Cerebellar nuclear complex (tissue), 1 donor: ENCODE results near the gene AK9.

ENCODE experiments used
- DNase-seq, 2 experiments: peaks; one replicate each; lab custom pipeline; 2025; lab: John Stamatoyannopoulos, UW

The AK9 gene

GRCh38 chr6:109512271-109512817 is 178.7 kb downstream of the AK9 start:
- no peak for DNase-seq

GRCh38 chr6:109511832-109512231 is 179.2 kb downstream of the AK9 start:
- DNase-seq = no peak

GRCh38 chr6:109510358-109510757 is 180.6 kb downstream of the AK9 start:
- DNase-seq = no peak

- no peak for DNase-seq
Observed at GRCh38 chr6:109508166-109508860, 182.7 kb downstream of the AK9 start.

- no peak for DNase-seq
Observed at GRCh38 chr6:109507490-109508072, 183.4 kb downstream of the AK9 start.

GRCh38 chr6:109506841-109507240 is 184.2 kb downstream of the AK9 start:
- no peak for DNase-seq

GRCh38 chr6:109506314-109506713 is 184.7 kb downstream of the AK9 start:
- no peak for DNase-seq

GRCh38 chr6:109503327-109504224 is 187.4 kb downstream of the AK9 start:
- DNase-seq = no peak

- no peak for DNase-seq
Observed at GRCh38 chr6:109498936-109499335, 192.1 kb downstream of the AK9 start.

GRCh38 chr6:109498052-109498451 is 192.9 kb downstream of the AK9 start:
- DNase-seq = no peak

- no peak for DNase-seq
Observed at GRCh38 chr6:109496036-109496772, 194.8 kb downstream of the AK9 start.

GRCh38 chr6:109493865-109494264 is 197.1 kb downstream of the AK9 start:
- DNase-seq = no peak

- no peak for DNase-seq
Observed at GRCh38 chr6:109491207-109491938, 199.6 kb downstream of the AK9 start.

- no peak for DNase-seq
Observed at GRCh38 chr6:109490713-109491112, 200.3 kb downstream of the AK9 start.

GRCh38 chr6:109488001-109488400 is 203.0 kb downstream of the AK9 start:
- DNase-seq = no peak

GRCh38 chr6:109486068-109486467 is 204.9 kb downstream of the AK9 start:
- DNase-seq = no peak

- DNase-seq = no peak
Observed at GRCh38 chr6:109485266-109485935, 205.6 kb downstream of the AK9 start.

GRCh38 chr6:109484122-109484521 is 206.9 kb downstream of the AK9 start:
- DNase-seq = no peak

- DNase-seq = no peak
Observed at GRCh38 chr6:109483735-109484057, 207.3 kb downstream of the AK9 start.

GRCh38 chr6:109482905-109483734 is 207.9 kb downstream of the AK9 start, which contains the start of gene ZBTB24:
Gene ZBTB24, minus strand, starts transcription at chr6:109483219. Its CDS starts 1,193 bp downstream, at chr6:109482026.
- DNase-seq = peak; percentile 31 to 54
